SHP77 (cell line): ENCODE results near the gene ANKIB1.
"Not testable (repeated sequence)": the region's sequence is repeated elsewhere in the genome, so short reads cannot be mapped to it uniquely, and the experiment has no call there.

Experiments used
- DNase-seq, 2 experiments: peaks; one replicate each; lab custom pipeline; 2025; lab: John Stamatoyannopoulos, UW

The ANKIB1 gene, protein sequence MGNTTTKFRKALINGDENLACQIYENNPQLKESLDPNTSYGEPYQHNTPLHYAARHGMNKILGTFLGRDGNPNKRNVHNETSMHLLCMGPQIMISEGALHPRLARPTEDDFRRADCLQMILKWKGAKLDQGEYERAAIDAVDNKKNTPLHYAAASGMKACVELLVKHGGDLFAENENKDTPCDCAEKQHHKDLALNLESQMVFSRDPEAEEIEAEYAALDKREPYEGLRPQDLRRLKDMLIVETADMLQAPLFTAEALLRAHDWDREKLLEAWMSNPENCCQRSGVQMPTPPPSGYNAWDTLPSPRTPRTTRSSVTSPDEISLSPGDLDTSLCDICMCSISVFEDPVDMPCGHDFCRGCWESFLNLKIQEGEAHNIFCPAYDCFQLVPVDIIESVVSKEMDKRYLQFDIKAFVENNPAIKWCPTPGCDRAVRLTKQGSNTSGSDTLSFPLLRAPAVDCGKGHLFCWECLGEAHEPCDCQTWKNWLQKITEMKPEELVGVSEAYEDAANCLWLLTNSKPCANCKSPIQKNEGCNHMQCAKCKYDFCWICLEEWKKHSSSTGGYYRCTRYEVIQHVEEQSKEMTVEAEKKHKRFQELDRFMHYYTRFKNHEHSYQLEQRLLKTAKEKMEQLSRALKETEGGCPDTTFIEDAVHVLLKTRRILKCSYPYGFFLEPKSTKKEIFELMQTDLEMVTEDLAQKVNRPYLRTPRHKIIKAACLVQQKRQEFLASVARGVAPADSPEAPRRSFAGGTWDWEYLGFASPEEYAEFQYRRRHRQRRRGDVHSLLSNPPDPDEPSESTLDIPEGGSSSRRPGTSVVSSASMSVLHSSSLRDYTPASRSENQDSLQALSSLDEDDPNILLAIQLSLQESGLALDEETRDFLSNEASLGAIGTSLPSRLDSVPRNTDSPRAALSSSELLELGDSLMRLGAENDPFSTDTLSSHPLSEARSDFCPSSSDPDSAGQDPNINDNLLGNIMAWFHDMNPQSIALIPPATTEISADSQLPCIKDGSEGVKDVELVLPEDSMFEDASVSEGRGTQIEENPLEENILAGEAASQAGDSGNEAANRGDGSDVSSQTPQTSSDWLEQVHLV

GRCh38 chr7:92245487-92246359 is at the start of gene ANKIB1, which contains the start of gene KRIT1:
ANKIB1 (plus strand) TSS chr7:92245974; CDS start chr7:92294979, 49,005 bp downstream.
KRIT1 (minus strand) TSS chr7:92245914; CDS start chr7:92242135, 3,779 bp downstream.
- peak; percentile 77 to 88 for DNase-seq

DNA sequence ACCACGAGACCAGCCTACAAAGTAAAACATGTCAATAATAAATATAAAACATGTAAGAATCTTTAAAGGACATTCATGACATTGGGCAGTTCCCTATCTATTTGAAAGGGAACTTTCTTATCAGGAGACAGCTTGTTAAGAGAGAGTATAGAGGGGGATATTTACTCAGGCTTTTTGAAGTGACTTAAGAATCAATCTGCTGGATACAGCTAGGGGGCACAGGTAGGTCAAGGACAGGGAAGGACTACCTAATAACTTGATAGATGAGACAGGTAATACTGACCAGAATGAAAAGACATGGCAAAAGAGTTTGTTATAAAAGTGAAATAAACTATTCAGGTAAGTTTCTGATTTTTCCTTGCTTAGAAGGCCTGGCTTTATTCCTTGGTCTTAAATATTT is 45.0 kb upstream of the ANKIB1 start:
- DNase-seq = no peak

DNA sequence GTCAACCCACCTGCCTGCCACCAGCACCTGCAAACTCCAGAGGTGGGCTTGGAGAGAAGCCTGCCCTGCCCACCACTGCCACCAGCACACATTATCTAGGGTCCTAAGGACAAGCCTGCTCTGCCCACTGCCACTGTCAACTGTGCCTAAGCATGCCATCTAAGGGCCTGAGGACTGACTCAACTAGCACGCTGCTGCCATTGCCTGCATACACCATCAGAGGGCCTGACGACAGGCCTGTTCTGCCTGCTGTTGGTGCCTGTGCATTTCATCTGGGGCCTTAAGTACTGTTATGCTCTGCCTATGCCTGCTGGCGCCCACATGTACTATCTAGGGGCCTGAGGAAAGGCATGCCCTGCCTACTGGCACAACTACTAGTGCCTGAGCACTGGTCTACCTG is 39.8 kb upstream of the ANKIB1 start:
- DNase-seq = no peak

GRCh38 chr7:92206672-92207071 is 39.1 kb upstream of the ANKIB1 start:
- DNase-seq = no peak

GRCh38 chr7:92221766-92222165 is 24.0 kb upstream of the ANKIB1 start:
- no peak for DNase-seq

- DNase-seq = no peak
Measured at GRCh38 chr7:92226981-92227380, 18.8 kb upstream of the ANKIB1 start.

GRCh38 chr7:92228100-92228499 is 17.7 kb upstream of the ANKIB1 start:
- DNase-seq = no peak

DNA sequence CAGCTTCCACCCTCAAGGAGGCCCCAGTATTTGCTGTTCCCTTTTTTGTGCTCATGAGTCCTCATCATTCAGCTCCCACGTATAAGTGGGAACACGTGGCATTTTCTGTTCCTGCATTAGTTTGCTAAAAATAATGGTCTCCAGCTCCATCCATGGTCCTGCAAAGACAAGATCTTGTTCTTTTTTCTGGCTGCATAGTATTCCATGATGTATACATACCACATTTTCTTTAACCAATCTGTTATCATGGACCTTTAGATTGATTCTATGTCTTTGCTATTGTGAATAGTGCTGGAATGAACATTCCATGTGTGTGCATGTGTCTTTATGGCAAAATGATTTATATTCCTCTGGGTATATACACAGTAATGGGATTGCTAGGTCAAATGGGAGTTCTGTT is 17.0 kb upstream of the ANKIB1 start:
- DNase-seq = no peak

GRCh38 chr7:92230547-92230946 is 15.2 kb upstream of the ANKIB1 start:
- no peak for DNase-seq

DNA sequence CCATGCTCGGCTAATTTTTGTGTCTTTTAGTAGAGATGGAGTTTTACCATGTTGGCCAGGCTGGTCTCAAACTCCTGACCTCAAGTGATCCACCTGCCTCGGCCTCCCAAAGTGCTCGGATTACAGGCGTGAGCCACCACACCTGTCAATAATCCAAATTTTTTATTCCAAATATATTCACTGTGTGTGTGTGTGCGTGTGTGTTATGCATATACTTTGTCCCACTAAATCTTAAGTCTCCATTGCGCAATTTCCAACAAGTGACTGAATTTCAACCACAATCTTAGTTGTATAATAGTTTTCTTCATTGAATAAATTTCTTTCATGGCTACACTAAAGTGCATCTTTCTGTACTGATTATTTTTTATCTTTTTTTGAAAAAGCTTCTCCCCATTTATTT is 2.8 kb upstream of the ANKIB1 start:
- DNase-seq = no peak

GRCh38 chr7:92244808-92245486 is 827 bp upstream of the ANKIB1 start:
- DNase-seq = no peak

- no peak for DNase-seq
Measured at GRCh38 chr7:92246360-92247101, 757 bp downstream of the ANKIB1 start.

DNA sequence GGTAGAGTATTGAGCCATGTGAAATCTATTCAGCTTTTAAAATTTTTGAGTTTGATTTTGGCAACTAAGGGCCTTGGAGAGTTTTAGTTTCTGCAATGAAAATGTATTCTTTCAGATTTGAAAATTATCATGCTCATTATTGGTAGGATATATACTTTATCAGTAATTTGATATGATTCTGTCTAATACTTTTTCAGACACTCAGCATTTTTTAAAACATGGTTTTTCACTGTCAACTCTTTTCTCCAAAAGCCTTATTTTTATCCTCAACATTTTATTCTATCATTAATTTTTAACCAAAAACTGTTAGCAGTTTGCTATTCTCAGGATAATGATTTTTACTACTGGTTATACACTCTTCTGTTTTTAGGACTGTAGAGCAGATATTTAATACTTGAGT is 4.8 kb downstream of the ANKIB1 start:
- DNase-seq = no peak

DNA sequence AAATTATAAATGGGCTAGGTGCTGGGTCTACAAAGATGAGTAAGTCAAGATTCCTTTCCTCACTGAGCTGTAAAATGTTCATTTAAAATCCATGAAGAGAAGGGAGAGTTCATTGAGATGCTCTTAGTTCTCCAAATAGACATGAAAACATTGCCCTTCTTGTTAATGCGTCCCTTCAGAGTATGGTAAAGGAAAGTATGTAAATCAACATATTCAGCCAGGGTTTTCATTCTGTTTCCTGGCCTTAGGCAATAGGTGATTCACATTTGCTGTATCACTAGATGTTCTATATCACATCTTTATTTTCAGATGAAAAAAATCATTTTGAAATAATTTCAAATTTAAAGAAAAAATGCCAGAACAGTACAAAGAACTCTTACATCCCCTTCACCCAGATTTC is 5.4 kb downstream of the ANKIB1 start:
- DNase-seq = no peak

DNA sequence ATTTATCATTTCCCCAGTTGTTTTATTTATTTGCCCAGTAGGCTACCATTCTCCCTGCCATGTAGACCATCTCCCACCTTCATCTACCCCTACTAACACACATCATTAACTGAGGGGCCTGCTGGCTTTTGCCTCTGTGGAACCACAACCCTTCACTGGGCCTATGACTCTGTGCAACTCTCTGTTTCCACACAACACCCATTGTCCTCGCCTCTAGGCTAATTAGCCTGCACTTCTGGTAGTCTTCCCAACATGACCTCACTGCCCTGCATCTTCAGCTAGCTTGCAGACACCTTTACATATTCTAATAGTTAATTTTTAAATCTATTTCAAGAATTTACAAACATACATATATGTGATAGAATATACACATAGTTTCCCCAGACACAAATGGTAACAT is 7.5 kb downstream of the ANKIB1 start:
- no peak for DNase-seq

DNA sequence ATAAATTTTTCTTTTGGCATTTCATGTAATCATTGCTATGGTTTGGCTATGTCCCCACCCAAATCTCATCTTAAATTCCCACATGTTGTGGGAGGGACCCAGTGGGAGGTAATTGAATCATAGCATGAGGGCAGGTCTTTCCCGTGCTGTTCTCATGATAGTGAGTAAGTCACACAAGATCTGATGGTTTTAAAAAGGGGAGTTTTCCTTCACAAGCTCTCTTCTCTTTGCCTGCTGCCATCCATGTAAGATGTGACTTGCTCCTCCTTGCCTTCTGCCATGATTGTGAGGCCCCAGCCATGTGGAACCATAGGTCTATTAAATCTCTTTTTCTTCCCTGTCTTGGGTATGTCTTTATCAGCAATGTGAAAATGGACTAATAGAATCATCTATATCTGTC is 9.0 kb downstream of the ANKIB1 start:
- not testable (repeated sequence) for DNase-seq

DNA sequence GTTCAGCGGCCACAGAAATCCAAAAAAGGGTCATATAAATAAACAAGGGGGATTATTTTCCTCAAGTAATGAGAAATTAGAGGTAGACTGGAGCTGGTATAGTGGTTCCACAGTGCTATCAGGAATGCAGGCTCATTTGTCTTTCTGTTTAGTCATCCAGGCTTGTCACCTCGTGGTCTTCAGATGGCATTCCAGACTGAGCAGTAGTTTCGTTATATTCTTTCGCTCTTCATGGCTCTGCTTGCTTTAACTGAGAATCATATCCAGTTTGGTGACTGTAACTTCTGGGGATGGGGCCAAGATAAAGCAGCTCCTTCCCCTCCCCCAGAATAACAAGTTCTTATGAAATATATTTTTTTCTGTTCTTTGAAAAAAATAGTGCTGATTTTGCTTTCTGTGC is 9.5 kb downstream of the ANKIB1 start:
- DNase-seq = no peak

- no peak for DNase-seq
Measured at GRCh38 chr7:92259062-92259461, 13.3 kb downstream of the ANKIB1 start.

- DNase-seq = no peak
Measured at GRCh38 chr7:92259610-92260247, 14.0 kb downstream of the ANKIB1 start.
